ENCODE data around the gene PROCA1. TPM values are rescaled to one million over a fixed set of nuclear protein-coding genes. Genes with fewer than 3 reads are reported as not detected.

Gene PROCA1
- total and polyA plus RNA-seq, 9 of the 15 experiments (the other 6 are each of a cell fraction or from before 2014, with no cell fraction given) = 0.78 to 16.2 (median 5.6) TPM

DNA sequence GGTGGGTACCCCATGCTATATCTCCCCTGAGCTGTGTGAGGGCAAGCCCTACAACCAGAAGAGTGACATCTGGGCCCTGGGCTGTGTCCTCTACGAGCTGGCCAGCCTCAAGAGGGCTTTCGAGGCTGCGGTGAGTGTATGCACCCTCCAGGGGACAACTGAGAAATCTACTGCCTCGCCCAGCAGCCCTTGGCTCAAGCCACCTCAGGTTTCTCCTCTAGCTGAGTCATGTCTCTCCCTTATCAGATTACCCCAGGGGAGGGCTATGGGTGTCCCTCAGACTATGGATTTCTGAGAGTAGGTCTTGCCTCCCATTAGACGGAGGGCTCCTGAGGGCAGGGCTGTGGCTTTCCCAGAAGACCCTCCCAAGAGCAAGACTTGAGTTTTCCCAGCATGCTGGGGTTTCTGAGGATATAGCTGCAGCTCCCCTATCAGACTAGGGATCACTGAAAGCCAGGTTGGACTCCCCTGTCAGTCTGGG is 23.6 kb upstream of the PROCA1 start (continued):
- TF ChIP-seq, protein P1, sequence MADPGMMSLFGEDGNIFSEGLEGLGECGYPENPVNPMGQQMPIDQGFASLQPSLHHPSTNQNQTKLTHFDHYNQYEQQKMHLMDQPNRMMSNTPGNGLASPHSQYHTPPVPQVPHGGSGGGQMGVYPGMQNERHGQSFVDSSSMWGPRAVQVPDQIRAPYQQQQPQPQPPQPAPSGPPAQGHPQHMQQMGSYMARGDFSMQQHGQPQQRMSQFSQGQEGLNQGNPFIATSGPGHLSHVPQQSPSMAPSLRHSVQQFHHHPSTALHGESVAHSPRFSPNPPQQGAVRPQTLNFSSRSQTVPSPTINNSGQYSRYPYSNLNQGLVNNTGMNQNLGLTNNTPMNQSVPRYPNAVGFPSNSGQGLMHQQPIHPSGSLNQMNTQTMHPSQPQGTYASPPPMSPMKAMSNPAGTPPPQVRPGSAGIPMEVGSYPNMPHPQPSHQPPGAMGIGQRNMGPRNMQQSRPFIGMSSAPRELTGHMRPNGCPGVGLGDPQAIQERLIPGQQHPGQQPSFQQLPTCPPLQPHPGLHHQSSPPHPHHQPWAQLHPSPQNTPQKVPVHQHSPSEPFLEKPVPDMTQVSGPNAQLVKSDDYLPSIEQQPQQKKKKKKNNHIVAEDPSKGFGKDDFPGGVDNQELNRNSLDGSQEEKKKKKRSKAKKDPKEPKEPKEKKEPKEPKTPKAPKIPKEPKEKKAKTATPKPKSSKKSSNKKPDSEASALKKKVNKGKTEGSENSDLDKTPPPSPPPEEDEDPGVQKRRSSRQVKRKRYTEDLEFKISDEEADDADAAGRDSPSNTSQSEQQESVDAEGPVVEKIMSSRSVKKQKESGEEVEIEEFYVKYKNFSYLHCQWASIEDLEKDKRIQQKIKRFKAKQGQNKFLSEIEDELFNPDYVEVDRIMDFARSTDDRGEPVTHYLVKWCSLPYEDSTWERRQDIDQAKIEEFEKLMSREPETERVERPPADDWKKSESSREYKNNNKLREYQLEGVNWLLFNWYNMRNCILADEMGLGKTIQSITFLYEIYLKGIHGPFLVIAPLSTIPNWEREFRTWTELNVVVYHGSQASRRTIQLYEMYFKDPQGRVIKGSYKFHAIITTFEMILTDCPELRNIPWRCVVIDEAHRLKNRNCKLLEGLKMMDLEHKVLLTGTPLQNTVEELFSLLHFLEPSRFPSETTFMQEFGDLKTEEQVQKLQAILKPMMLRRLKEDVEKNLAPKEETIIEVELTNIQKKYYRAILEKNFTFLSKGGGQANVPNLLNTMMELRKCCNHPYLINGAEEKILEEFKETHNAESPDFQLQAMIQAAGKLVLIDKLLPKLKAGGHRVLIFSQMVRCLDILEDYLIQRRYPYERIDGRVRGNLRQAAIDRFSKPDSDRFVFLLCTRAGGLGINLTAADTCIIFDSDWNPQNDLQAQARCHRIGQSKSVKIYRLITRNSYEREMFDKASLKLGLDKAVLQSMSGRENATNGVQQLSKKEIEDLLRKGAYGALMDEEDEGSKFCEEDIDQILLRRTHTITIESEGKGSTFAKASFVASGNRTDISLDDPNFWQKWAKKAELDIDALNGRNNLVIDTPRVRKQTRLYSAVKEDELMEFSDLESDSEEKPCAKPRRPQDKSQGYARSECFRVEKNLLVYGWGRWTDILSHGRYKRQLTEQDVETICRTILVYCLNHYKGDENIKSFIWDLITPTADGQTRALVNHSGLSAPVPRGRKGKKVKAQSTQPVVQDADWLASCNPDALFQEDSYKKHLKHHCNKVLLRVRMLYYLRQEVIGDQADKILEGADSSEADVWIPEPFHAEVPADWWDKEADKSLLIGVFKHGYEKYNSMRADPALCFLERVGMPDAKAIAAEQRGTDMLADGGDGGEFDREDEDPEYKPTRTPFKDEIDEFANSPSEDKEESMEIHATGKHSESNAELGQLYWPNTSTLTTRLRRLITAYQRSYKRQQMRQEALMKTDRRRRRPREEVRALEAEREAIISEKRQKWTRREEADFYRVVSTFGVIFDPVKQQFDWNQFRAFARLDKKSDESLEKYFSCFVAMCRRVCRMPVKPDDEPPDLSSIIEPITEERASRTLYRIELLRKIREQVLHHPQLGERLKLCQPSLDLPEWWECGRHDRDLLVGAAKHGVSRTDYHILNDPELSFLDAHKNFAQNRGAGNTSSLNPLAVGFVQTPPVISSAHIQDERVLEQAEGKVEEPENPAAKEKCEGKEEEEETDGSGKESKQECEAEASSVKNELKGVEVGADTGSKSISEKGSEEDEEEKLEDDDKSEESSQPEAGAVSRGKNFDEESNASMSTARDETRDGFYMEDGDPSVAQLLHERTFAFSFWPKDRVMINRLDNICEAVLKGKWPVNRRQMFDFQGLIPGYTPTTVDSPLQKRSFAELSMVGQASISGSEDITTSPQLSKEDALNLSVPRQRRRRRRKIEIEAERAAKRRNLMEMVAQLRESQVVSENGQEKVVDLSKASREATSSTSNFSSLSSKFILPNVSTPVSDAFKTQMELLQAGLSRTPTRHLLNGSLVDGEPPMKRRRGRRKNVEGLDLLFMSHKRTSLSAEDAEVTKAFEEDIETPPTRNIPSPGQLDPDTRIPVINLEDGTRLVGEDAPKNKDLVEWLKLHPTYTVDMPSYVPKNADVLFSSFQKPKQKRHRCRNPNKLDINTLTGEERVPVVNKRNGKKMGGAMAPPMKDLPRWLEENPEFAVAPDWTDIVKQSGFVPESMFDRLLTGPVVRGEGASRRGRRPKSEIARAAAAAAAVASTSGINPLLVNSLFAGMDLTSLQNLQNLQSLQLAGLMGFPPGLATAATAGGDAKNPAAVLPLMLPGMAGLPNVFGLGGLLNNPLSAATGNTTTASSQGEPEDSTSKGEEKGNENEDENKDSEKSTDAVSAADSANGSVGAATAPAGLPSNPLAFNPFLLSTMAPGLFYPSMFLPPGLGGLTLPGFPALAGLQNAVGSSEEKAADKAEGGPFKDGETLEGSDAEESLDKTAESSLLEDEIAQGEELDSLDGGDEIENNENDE (IDR thresholded peaks at IDR 0.05; ENCODE audit: low read depth, low read length) = no peak
- TF ChIP-seq ILF3 (IDR thresholded peaks at IDR 0.05; ENCODE audit: borderline replicate concordance) (no peak), HCFC1 (IDR thresholded peaks at IDR 0.05; ENCODE audit: low read depth, low read length) (0 out of 2 replicates have a peak, but pooled peaks have one; percentile 10), NR2C1 (IDR thresholded peaks at IDR 0.05) (no peak), NR2C1 (tag; IDR thresholded peaks at IDR 0.05) (no peak), CREBBP (IDR thresholded peaks at IDR 0.05; ENCODE audit: low read depth, low read length) (no peak), ZNF282 (CRISPR knock-in tag; IDR thresholded peaks at IDR 0.05) (no peak), ATF7 (IDR thresholded peaks at IDR 0.05) (peak; percentile 83), HMGN3 (IDR thresholded peaks at IDR 0.05; ENCODE audit: borderline replicate concordance, extremely low read depth, insufficient read length, low read depth, low read length) (no peak), ZBTB34 (CRISPR knock-in tag; IDR thresholded peaks at IDR 0.05) (no peak), ZNF431 (CRISPR knock-in tag; IDR thresholded peaks at IDR 0.05) (no peak), NUFIP1 (IDR thresholded peaks at IDR 0.05; ENCODE audit: partially characterized antibody) (peak; percentile 37), NBN (IDR thresholded peaks at IDR 0.05; ENCODE audit: low read depth) (peak; percentile 73; the same call in 1 of the 2 replicates), PTTG1 (tag; IDR thresholded peaks at IDR 0.05; ENCODE audit: low read depth) (no peak), SLC30A9 (CRISPR knock-in tag; IDR thresholded peaks at IDR 0.05) (no peak)
- TF ChIP-seq, protein P2, sequence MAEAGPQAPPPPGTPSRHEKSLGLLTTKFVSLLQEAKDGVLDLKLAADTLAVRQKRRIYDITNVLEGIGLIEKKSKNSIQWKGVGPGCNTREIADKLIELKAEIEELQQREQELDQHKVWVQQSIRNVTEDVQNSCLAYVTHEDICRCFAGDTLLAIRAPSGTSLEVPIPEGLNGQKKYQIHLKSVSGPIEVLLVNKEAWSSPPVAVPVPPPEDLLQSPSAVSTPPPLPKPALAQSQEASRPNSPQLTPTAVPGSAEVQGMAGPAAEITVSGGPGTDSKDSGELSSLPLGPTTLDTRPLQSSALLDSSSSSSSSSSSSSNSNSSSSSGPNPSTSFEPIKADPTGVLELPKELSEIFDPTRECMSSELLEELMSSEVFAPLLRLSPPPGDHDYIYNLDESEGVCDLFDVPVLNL (CRISPR knock-in tag; IDR thresholded peaks at IDR 0.05; ENCODE audit: low read depth) = no peak
